AG08395 (cell line): ENCODE results near the gene FGF14.
"Not testable (repeated sequence)": the region's sequence is repeated elsewhere in the genome, so short reads cannot be mapped to it uniquely, and the experiment has no call there.

Source experiments
- DNase-seq: peaks from one replicate; pipeline ENCODE4 v3.0.0; 2012; ENCODE audit warnings: mixed read lengths, low spot score

Gene FGF14

GRCh38 chr13:102040812-102041211 lies 361.0 kb downstream of the FGF14 start:
- no peak for DNase-seq

GRCh38 chr13:102039264-102039663 lies 362.6 kb downstream of the FGF14 start:
- no peak for DNase-seq

- no peak for DNase-seq
These were observed 363.1 kb downstream of the FGF14 start for GRCh38 chr13:102038787-102039186.

GRCh38 chr13:102035969-102036368 lies 365.9 kb downstream of the FGF14 start:
- no peak for DNase-seq

- DNase-seq = no peak
These were observed 368.0 kb downstream of the FGF14 start for GRCh38 chr13:102033857-102034331.

GRCh38 chr13:102033386-102033785 lies 368.5 kb downstream of the FGF14 start:
- no peak for DNase-seq

- DNase-seq = no peak
These were observed 373.0 kb downstream of the FGF14 start for GRCh38 chr13:102028868-102029267.

GRCh38 chr13:102028206-102028605 lies 373.6 kb downstream of the FGF14 start:
- DNase-seq = no peak

- no peak for DNase-seq
These were observed 380.1 kb downstream of the FGF14 start for GRCh38 chr13:102021777-102022176.

GRCh38 chr13:102020611-102021216 lies 381.1 kb downstream of the FGF14 start:
- DNase-seq = no peak

GRCh38 chr13:102018716-102019115 lies 383.1 kb downstream of the FGF14 start:
- DNase-seq = no peak

- DNase-seq = no peak
These were observed 384.6 kb downstream of the FGF14 start for GRCh38 chr13:102017248-102017647.

GRCh38 chr13:102012299-102013293 lies 389.3 kb downstream of the FGF14 start:
- no peak for DNase-seq

GRCh38 chr13:102011455-102011854 lies 390.4 kb downstream of the FGF14 start:
- not testable (repeated sequence) for DNase-seq

- DNase-seq = no peak
These were observed 397.8 kb downstream of the FGF14 start for GRCh38 chr13:102003848-102004570.

GRCh38 chr13:102002287-102002686 lies 399.6 kb downstream of the FGF14 start:
- no peak for DNase-seq

GRCh38 chr13:102000764-102001163 lies 401.1 kb downstream of the FGF14 start:
- DNase-seq = no peak

- no peak for DNase-seq
These were observed 403.7 kb downstream of the FGF14 start for GRCh38 chr13:101998129-101998528.

- no peak for DNase-seq
These were observed 404.9 kb downstream of the FGF14 start for GRCh38 chr13:101996954-101997353.

- no peak for DNase-seq
These were observed 412.0 kb downstream of the FGF14 start for GRCh38 chr13:101989798-101990350.

GRCh38 chr13:101988140-101988539 lies 413.7 kb downstream of the FGF14 start:
- DNase-seq = no peak

GRCh38 chr13:101986316-101986715 lies 415.5 kb downstream of the FGF14 start:
- DNase-seq = no peak
